GM11168 (cell line): ENCODE data around the gene ALX4.

ENCODE experiments used
- in situ Hi-C: fragments of 300-500 bp; cut with MboI; formaldehyde crosslinking; loops from one replicate; pipeline ENCODE4 v1.12.0; 2022; ENCODE audit warnings: low sequenced_read_pairs; ENCODE audit not compliant: unreplicated experiment

ALX4 gene

DNA sequence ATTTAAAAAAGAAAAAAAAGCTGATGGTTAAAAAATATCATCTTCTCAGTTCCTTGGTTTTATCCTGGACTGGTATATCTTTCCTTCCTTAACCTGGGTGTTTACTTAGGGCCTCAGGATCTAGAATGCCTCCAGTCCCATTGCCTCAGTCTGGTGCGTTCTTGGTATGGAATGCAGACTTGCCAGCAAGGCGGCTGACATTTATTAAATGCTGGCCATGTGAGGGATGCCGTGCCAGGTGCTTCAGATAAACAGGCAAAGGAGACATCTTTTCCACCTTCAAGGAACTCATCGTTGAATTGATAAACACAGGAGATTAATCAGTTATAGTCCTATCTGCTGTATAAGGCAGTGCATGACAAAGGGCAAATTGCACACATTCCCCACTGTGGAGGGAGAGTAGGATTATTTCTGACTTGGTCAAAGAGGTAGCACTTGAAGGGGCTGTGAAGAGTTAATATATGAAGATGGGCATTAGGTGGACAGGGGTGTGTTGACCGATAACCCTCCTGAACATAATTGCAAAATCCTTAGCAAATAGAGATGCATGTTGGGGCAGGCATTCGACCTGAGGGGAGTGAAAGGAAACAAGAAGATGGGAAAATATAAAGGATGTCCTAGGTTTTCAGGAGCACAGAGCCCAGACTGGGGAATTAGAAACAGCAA, 54.4 kb downstream of the ALX4 start:
- in situ Hi-C loops = no loop called here

DNA sequence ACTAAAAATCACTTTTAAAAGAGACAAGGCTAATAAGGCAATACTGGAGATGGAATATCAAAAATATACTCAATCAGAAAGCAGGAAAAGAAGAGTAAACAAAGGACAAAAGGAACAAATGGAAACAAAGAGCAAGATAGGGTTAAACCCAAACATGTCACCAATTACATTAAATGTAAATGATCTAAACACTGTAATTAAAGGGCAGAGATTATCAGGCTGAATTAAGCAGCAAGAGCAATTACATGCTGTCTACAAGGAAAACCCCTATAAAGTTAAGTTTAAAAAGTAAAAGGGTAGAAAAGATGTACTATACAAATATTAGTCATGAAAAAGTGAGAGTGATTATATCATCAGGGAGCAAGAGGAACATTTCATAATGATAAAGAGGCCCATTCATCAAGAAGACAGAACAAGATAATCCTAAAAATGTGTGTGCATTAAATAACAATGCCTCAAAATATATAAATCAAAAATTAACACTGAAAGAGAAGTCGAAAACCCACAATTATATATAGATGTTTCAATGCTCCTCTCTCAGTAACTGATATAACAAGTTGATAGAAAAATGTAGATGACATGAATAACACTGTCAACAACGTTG, 56.8 kb downstream of the ALX4 start:
- in situ Hi-C loops = no loop called here

DNA sequence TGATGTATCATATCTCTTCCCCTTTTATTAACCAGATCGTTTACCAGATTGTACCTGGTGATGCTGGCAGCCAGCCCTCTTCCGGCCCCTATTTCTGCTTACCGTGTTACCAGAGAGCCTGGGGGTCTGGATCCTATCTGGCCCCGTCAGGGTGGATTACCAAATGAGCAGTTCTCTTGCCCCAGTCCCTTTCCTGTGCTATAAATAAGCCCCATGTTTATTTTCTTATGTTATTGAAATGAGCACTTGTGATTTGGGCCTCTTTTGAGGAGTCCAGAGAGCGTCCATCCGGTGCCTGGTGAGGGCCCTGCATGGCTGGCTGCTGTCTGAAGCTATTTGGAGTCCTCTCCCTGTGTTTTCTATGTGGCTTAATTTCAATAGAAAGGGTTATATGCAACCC, 59.5 kb downstream of the ALX4 start:
- in situ Hi-C loops = no loop called here

DNA sequence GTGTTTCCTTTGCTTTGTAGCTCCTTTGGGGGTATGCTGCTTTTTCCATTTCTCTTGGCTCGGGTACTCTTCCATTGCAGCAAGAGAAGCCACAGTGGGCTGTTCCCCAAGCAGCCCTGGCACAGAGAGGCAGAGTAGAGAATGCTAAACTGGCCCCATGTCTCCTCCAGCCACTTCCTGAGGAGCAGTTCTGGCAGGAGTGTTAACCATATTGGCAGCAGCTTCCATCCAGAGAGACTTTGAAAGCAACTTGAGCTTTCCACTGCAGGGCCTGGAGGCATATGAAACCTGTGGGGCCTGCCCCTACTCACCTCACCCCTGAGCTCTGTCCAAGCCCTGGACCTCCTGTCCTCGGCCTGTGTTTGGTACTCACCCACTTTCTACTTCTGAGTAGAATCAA, 61.8 kb downstream of the ALX4 start:
- in situ Hi-C loops = no loop called here

DNA sequence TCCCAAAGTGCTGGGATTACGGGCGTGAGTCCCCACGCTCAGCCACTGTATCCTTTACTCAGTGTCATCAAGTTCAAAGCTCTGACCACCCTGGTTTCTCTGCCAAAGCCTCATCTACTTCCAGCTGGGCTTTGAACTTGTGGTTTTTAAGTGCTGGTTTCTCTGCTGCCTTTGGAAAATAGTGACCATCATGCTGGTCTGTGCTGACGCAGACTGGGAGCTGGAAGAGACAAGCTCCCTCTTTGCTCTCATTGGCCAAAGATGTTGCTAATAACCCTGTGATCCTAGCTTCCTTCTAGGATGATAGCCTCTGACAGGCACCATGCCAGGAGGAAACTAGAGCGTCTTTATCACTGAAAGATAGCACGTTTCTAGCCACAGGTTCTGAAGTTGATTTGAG, 62.4 kb downstream of the ALX4 start:
- in situ Hi-C loops = no loop called here

DNA sequence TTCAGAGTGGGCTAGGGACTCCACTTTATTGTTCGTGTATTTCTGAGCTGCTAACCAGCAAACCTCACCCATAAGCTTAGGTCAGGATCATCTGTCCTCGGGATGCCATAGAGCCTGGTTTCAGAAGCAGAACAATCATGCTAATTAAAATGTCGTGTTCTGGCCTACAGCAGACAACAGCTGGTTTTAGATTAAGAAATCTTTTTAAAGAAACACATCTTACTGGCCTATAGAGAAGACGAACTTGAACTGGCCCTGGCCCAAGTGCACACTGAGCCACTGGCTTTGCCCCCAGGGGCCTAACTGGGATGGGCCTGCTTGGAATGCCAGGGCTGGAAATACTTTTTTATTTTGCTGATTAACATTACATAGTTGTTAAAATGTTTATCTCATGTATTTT, 63.2 kb downstream of the ALX4 start:
- in situ Hi-C loops = no loop called here

DNA sequence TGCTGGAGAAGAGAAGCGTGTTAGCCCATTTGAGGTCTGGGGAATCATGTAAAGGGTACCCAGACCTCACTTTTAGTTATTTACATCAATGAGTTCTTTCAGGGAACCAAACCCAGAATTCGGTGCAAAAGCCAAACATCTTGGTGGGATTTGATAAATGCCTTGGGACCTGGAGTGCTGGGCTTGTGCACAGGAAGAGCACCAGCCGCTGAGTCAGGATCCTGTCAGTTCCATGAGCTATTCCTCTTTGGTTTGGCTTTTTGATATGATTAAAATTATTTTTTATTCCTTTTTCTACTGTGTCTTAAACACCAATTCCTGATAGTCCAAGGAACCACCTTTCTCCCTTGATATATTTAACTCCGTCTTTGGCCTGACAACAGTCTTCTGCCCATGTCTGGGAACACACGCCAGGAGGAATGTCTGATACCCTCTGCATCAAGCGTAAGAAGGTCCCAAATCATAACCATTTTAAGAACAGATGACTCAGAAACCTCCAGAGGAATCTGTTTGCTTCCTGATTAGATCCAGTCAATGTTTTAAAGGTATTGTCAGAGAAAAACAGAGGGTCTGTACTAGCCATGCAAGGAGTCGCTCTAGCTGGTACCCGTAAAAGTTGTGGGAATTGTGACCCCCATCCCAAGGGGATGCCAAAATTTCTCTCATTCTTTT, 65.2 kb downstream of the ALX4 start:
- in situ Hi-C loops = no loop called here

DNA sequence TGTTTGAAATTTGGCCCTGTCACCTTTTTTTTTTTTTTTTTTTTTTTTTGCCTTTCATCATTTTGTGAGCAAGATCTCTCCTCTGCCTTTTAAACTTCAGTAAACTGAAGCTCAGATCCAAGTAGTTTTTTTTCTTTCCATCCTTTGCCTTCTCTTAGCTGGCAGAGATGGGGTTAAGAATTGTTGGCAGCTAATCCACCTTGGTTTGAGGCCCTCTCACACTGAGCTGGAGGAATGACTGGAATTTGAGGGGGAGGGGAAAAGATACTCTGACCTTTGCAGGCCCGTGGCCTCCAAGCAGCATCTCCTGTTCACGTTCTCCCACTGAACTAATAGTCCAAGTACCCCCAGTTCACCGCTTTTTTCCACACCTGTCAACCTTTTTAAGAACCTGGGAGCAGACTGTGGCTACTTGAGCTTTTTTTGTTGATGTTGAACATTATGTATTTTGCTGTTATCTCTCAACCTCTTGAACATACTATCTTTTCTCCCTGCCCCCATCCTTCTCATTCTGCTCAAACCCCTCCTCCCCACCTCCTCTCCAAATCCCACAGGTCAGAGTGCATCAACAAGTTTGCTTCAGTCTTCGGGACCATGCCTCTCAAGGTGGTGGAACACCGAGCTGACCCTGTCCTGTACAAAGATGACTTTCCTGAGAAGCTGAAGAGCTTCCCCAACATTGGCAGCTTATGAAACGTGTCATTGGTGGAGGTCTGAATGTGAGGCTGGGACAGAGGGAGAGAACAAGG, 66.2 kb downstream of the ALX4 start:
- in situ Hi-C loops = no loop called here

DNA sequence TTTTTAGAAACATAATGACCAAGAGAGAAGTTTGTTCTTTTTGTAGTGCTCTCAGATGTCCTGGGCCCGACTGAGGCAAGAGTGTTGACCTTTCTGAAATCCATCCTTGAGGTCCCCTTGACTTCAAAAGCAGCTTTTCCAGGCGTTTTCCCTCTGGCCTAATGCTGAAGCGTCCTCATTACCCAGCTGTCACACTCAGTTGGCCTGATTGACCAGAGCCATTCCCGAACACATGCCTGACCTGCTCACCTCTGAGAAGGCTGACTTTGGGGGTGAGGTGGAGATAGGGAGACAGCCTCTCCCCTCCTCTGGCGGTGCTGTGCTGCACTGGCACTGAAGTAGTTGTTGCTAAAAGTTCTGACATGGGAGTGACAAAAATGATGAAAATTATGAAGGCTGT, 66.9 kb downstream of the ALX4 start:
- in situ Hi-C loops = no loop called here

DNA sequence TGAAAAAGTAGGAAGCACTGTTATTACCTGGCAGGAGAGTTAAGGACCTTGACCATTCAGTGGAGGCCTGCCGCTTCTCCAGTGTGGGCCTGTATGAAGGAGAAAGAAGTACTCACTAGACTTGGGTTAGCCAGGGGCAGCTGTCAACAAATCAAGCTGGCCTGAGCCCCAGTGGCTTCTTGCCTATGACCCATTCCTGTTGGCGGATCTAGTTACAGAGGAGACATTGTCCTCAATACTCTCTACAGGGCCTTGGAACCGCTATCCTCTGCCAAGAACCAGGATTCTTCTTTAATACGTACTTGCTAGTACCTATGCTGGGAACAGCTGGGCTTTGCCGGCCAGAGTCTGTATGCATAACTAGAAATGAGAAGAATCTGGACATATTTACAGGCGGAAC, 68.1 kb downstream of the ALX4 start:
- in situ Hi-C loops = no loop called here

DNA sequence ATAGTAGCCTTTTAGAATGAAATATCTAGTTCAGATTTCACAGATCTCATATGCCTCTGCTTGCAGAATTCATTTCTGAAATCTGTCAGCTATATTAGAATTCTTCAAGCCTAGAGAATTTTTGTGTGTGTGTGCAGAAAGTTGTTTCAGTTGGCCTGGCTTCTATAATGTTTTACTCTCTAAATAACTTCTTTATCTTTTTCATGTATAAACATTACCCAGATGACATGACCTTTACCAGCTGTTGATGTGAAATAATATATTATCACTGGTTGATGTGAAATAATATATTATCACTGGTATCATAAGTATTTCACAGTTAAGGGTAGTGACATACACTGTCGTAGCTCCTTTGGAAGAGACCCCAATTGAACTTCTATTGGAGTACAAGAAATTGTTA, 72.8 kb downstream of the ALX4 start:
- in situ Hi-C loops = no loop called here

DNA sequence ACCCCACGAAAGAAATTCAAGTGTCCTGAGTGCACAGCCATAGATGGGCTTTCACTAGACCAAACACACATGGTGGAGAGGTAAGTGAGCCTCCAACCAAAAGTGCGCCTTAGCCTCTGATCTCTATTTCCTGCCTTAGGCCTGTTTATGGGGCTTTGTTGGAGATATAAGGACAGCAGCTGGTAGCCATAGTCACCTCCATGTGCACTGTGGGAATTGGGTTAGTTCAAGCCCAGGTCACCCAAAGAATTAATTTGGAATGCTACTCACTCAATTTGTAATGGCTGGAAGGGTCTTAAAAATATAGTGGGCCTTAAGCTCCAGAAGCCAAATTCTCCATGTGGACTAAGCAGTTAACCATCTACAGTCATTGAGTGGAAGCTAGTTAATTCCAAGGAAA, 73.6 kb downstream of the ALX4 start:
- in situ Hi-C loops = no loop called here

DNA sequence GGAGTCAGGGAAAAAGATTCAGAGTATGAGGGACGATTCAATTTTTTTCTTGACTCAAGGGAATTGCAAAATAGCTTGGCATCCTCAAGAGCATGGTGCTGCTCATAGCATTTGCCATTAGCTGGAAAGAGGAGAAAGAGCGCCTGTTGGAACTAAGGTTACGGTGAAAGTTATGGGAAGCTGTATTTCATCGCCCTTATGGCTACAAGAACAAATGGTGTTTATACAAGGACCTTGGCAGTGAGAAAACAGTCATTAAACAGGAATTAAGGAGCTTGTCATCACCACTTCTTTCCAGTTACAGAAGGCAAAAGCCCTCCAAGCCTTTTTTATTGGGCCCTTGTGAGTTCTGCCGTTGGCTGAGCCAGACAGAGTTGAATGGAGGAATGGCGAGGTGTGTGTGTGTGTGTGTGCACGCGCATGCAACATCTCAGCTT, 74.2 kb downstream of the ALX4 start:
- in situ Hi-C loops = no loop called here

DNA sequence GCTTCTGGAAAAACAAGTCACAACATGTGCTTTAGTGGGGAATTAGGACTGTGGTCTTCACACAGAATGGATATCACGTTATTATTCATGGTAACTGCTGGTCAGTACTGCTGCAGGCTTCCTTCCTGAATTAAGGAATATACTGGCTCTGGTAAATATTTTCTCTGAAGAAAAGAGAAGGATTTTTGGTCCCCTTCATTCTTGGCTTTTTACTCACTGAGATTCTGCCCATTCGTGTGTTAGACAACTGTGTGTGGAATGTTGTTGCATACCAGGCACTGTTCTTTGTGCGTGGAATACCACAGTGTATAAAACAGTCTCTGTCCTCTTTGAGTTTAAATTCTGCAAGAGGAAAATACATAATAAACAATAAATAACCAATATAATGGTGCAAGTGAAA, 80.3 kb downstream of the ALX4 start:
- in situ Hi-C loops = no loop called here

DNA sequence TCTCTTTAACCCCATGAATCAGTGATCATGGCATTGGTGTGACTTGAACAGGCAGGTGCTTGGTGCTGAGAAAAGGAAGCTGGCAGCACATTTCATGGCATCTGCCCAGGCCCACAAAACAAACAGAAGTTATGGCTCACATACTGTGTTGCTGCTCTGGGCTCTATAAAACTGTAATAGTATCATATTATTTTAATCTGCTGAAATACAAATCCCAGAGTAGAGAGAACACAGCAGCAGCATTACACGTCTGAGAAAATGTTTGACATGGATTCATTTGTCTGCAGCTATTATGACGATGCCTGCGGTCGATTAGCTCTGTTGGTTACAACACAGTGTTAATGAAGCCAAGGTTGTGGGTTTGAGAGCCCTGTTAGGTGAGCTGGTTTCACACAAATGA, 80.8 kb downstream of the ALX4 start:
- in situ Hi-C loops = no loop called here

DNA sequence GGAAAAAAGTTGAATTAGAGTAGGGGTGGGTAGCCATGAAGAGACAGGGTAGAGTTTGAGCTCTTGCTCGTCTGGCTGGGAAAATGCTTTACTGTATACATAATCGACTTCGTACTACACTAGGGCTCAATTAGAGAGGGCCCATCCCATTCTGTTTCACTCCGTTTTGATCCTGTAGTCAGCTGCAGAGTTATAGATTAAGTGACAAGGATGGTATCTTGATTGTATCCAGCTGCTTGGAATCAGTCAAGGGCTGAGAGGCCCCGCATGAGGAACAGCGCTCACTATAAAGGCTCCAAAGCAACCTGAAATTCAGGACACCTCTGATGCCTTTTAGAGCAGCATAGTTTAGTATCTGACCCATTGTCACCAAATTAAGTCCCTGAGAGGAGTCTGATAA, 81.6 kb downstream of the ALX4 start:
- in situ Hi-C loops = no loop called here

DNA sequence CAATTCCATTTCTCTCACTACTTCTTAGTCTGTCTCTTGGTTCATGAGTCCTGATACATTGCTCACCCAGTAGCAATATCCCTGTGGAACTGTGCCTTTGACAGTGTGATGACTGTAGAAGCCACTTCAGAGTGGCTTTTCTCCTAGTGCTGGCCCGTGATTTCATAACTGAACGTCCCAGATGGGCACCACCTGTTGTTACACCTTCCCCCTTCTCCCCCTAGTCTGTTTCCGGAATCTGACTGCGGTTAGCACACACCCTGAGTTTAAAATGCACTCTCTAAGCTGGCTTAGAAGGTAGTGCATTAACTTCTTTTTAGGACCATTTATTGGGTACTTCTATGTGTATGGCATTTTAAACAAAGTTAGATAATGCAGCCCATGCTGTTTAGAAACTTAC, 83.0 kb downstream of the ALX4 start:
- in situ Hi-C loops = no loop called here

DNA sequence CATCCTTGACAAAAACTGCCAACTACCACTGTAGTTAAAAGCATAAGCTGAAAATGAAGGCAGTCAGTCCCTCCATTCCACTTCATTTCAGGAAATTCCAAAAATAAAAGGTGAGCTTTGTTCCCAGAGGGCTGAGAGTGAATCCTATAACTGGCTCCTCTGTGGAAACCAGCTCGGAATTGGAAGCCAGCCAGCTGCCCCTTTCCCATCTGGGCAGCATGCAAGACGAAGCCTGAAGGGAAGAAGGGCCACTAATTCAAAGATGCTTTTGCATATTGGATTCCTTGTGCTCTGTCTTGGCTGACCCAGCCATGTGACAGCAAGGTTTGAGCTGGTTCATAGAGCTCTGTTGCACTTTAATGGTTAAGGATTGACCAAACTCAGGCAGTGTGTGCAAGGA, 83.4 kb downstream of the ALX4 start:
- in situ Hi-C loops = no loop called here

DNA sequence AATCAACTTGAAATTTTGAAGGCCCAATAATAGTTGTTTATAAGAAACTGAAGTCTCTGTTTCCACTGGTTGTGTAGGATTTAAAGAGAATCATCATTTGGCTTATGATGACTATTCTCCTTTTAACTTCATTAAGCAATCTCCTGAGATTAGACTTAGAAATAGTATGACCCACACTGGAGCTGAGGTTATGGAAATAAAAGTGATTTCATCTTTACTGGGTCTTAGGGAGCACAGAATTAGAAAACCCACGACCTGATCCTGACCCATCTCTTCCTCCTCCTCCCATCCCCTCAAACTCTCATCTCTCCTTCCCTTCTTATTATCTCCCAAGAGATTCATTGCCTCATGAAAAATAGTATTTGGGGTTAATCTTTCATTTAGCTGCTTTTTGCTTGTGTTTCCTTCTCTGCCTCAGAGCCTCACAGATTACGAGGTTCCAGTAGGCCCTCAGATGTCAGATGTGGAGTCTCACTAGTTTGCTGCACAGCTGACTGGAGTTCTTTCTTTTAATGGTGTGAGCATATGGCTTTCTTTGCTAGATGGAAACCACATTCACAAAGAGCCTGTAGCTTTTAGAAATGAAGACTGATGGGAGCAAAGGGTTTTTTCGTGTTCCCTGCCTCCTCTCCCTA, 85.0 kb downstream of the ALX4 start:
- in situ Hi-C loops = no loop called here

DNA sequence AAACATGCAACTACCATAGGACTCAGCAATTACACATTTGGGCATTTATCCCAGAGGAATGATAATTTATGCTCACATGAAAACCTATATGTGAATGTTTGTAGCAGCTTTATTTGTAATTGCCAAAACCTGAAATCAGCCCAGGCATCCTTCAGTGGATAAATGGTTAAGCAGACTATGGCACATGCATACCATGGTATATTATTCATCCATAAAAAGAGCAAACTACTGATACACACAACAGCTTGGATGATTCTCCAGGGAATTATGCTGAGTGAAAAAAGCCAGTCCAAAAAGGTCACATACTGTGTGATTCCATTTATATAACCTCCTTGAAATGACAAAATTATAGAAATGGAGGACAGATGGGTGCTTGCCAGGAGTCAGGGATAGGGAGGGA, 86.7 kb downstream of the ALX4 start:
- in situ Hi-C loops = no loop called here

DNA sequence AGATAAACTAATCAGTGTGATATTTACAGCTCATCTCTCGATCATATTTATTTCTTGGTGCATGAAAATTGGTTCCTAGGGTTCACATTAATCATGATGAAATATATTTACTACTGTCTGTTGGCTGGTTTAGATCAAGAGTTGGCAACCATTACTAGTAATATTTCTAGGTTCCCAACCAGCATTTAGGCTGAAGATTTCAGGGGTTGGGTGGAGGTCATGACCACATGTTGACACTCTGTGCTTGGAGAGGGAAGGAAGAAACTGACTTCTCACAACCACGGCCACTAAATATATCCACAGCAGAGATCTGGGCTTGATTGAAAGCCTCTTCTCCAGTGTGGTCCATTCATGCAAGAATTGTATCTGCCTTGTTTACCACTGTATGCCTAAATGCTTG, 87.9 kb downstream of the ALX4 start:
- in situ Hi-C loops = no loop called here
